HepG2 (cell line): Measurements from ENCODE around the gene PDE4C. TPM values are rescaled to one million over a fixed set of nuclear protein-coding genes. Genes with fewer than 3 reads are reported as not detected.
A peak's percentile ranks its signal among the peaks of the same experiment; 100 is the strongest.

Source experiments
- E2F5 ChIP-seq: sonication (generic); formaldehyde crosslinking; conservative IDR thresholded peaks from 2 replicates; pipeline ENCODE4 v1.4.0; 2020; ENCODE audit warnings: missing genetic modification reagents
- GFI1 ChIP-seq: sonication (generic); formaldehyde crosslinking; IDR thresholded peaks from 2 replicates; pipeline ENCODE4 v1.5.0; 2020; ENCODE audit warnings: missing genetic modification reagents, mild to moderate bottlenecking, borderline replicate concordance
- HES4 ChIP-seq: sonication (generic); formaldehyde crosslinking; IDR thresholded peaks from 2 replicates; pipeline ENCODE4 v1.9.0; 2021; ENCODE audit warnings: mild to moderate bottlenecking, missing genetic modification reagents, borderline replicate concordance
- HIVEP1 ChIP-seq: sonication (generic); formaldehyde crosslinking; IDR thresholded peaks from 2 replicates; pipeline ENCODE4 v1.4.0; 2020; ENCODE audit warnings: mild to moderate bottlenecking, missing genetic modification reagents
- IRF9 ChIP-seq: sonication (generic); formaldehyde crosslinking; IDR thresholded peaks from 2 replicates; pipeline ENCODE4 v1.8.0; 2022; ENCODE audit warnings: missing genetic modification reagents, mild to moderate bottlenecking, borderline replicate concordance
- KLF11 ChIP-seq: IDR thresholded peaks from 2 replicates; pipeline ENCODE4 v1.6.1; 2016; ENCODE audit warnings: missing compliant biosample characterization
- KLF12 ChIP-seq: sonication (generic); formaldehyde crosslinking; IDR thresholded peaks from 2 replicates; pipeline ENCODE4 v1.4.0; 2020; ENCODE audit warnings: missing genetic modification reagents, borderline replicate concordance
- KMT2B ChIP-seq: IDR thresholded peaks from 2 replicates; pipeline ENCODE4 v1.6.1; 2016; ENCODE audit warnings: missing genetic modification reagents, missing compliant biosample characterization
- PHF8 ChIP-seq: sonication (generic); formaldehyde crosslinking; IDR thresholded peaks from 2 replicates; pipeline ENCODE4 v1.5.0; 2020; ENCODE audit warnings: missing genetic modification reagents
- SNAI1 ChIP-seq: sonication (generic); formaldehyde crosslinking; IDR thresholded peaks from 2 replicates; pipeline ENCODE4 v1.5.0; 2020; ENCODE audit warnings: mild to moderate bottlenecking, missing genetic modification reagents, borderline replicate concordance
- XBP1 ChIP-seq: sonication (generic); formaldehyde crosslinking; IDR thresholded peaks from 2 replicates; pipeline ENCODE4 v1.5.0; 2020; ENCODE audit warnings: missing genetic modification reagents
- ZFP62 ChIP-seq: sonication (generic); formaldehyde crosslinking; IDR thresholded peaks from 2 replicates; pipeline ENCODE4 v1.4.0; 2020; ENCODE audit warnings: missing genetic modification reagents
- ZNF230 ChIP-seq: sonication (generic); formaldehyde crosslinking; IDR thresholded peaks from 2 replicates; pipeline ENCODE4 v1.4.0; 2020; ENCODE audit warnings: mild to moderate bottlenecking, missing genetic modification reagents
- ZNF234 ChIP-seq: sonication (generic); formaldehyde crosslinking; conservative IDR thresholded peaks from 2 replicates; pipeline ENCODE4 v1.5.1; 2020; ENCODE audit warnings: mild to moderate bottlenecking, missing genetic modification reagents
- ZNF274 ChIP-seq: sonication (generic); formaldehyde crosslinking; IDR thresholded peaks from 2 replicates; pipeline ENCODE4 v1.5.1; 2020; ENCODE audit warnings: mild to moderate bottlenecking, missing genetic modification reagents
- ZNF446 ChIP-seq: sonication (generic); formaldehyde crosslinking; IDR thresholded peaks from 2 replicates; pipeline ENCODE4 v1.5.0; 2020; ENCODE audit warnings: mild to moderate bottlenecking, missing genetic modification reagents
- polyA plus RNA-seq, 8 experiments: library from polyadenylated mRNA; depleted of rRNA in 3 of 8; stranded (reverse) in 7 of 8; unstranded in 1 of 8; fragments of >200 nt; fragmentation: Illumina TruSeq in 4 of 8; extraction: Trizol in 4 of 8; gene quantifications; 2 replicates each; pipeline versions ENCODE4 v1.2.1 to v1.2.3, GENCODE V29; 2011 to 2016; ENCODE audit warnings: low read depth in 4 of 8, missing spikeins in 1 of 8, mixed read lengths in 1 of 8; ENCODE audit not compliant: insufficient read depth in 1 of 8
- total RNA-seq, 5 experiments: library from RNA; depleted of rRNA; stranded (reverse); fragments of >200 nt; fragmentation: Illumina TruSeq; extraction: Trizol; gene quantifications; 2 replicates each; pipeline ENCODE4 v1.2.3, GENCODE V29; 2016; ENCODE audit warnings: low read depth in 1 of 5
- TF ChIP-seq, protein P1 (sequence below): sonication (generic); formaldehyde crosslinking; IDR thresholded peaks from 2 replicates; pipeline ENCODE4 v1.4.0; 2020; ENCODE audit warnings: mild to moderate bottlenecking, missing genetic modification reagents
- TF ChIP-seq, protein P2 (sequence below): sonication (generic); formaldehyde crosslinking; IDR thresholded peaks from 2 replicates; pipeline ENCODE4 v1.5.0; 2020; ENCODE audit warnings: mild to moderate bottlenecking, missing genetic modification reagents, borderline replicate concordance
- TF ChIP-seq, protein P3 (sequence below): sonication (generic); formaldehyde crosslinking; IDR thresholded peaks from 2 replicates; pipeline ENCODE4 v1.8.0; 2022; ENCODE audit warnings: missing genetic modification reagents, low read depth, mild to moderate bottlenecking, borderline replicate concordance
- TF ChIP-seq, protein P4 (sequence below): sonication (generic); formaldehyde crosslinking; IDR thresholded peaks from 2 replicates; pipeline ENCODE4 v1.4.0; 2020; ENCODE audit warnings: missing genetic modification reagents

Gene PDE4C
- total and polyA plus RNA-seq, 2 of the 13 experiments (the other 11 are each of a cell fraction or from before 2014, with no cell fraction given): 1.4 to 14.0 TPM

DNA sequence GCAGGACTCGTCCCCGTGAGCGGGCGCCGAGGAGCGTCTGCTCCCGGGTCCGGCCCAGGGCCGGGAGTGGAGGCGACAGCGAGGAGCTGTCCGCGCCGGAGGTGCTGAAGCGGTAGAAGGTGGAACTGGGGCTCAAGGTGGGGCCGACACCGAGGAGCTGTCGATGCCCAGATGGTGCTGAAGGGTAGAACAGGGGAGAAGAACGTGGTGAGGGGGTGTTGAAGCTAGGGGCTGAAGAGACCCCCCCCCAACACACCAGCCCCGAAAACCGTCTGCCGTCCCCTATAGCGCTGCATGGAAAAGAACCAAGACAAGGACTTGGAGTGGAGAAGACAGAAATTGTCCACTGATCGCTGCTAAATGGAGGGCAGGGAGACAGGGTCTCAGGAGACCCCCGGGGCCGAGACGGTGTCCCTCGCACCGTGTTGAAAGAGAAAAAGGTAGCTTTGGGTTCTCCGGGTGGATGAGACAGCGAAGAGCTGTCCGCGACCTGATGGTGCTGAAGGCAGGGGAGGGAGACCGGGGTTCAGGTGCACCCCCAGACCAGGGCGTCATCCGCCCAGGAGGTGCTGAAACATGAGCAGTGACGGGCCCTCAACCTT is 7.1 kb upstream of the PDE4C start (continued):
- peak; percentile 67 for TF ChIP-seq E2F5 (CRISPR knock-in tag)
- TF ChIP-seq, protein P1, sequence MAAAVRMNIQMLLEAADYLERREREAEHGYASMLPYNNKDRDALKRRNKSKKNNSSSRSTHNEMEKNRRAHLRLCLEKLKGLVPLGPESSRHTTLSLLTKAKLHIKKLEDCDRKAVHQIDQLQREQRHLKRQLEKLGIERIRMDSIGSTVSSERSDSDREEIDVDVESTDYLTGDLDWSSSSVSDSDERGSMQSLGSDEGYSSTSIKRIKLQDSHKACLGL (CRISPR knock-in tag): peak; percentile 90
- TF ChIP-seq, protein P2, sequence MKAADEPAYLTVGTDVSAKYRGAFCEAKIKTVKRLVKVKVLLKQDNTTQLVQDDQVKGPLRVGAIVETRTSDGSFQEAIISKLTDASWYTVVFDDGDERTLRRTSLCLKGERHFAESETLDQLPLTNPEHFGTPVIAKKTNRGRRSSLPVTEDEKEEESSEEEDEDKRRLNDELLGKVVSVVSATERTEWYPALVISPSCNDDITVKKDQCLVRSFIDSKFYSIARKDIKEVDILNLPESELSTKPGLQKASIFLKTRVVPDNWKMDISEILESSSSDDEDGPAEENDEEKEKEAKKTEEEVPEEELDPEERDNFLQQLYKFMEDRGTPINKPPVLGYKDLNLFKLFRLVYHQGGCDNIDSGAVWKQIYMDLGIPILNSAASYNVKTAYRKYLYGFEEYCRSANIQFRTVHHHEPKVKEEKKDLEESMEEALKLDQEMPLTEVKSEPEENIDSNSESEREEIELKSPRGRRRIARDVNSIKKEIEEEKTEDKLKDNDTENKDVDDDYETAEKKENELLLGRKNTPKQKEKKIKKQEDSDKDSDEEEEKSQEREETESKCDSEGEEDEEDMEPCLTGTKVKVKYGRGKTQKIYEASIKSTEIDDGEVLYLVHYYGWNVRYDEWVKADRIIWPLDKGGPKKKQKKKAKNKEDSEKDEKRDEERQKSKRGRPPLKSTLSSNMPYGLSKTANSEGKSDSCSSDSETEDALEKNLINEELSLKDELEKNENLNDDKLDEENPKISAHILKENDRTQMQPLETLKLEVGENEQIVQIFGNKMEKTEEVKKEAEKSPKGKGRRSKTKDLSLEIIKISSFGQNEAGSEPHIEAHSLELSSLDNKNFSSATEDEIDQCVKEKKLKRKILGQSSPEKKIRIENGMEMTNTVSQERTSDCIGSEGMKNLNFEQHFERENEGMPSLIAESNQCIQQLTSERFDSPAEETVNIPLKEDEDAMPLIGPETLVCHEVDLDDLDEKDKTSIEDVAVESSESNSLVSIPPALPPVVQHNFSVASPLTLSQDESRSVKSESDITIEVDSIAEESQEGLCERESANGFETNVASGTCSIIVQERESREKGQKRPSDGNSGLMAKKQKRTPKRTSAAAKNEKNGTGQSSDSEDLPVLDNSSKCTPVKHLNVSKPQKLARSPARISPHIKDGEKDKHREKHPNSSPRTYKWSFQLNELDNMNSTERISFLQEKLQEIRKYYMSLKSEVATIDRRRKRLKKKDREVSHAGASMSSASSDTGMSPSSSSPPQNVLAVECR (CRISPR knock-in tag): peak; percentile 89
- TF ChIP-seq, protein P3, sequence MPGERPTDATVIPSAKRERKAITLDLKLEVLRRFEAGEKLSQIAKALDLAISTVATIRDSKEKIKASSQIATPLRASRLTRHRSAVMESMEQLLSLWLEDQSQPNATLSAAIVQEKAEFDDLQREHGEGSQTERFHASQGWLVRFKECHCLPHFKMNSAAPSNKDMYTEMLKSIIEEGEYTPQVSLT (CRISPR knock-in tag): 0 out of 2 replicates have a peak, but pooled peaks have one; percentile 60
- peak; percentile 98 for TF ChIP-seq KLF11 (CRISPR knock-in tag)
- peak; percentile 85 for TF ChIP-seq ZNF446 (CRISPR knock-in tag)
- peak; percentile 94 for TF ChIP-seq SNAI1 (CRISPR knock-in tag)
- 0 out of 2 replicates have a peak, but pooled peaks have one; percentile 61 for TF ChIP-seq ZNF234
- TF ChIP-seq KMT2B: peak; percentile 86
- TF ChIP-seq IRF9 (CRISPR knock-in tag): peak; percentile 61; the same call in 1 of the 2 replicates
- TF ChIP-seq ZFP62 (CRISPR knock-in tag): no peak
- peak; percentile 95; the same call in 1 of the 2 replicates for TF ChIP-seq ZNF274 (CRISPR knock-in tag)
- peak; percentile 82 for TF ChIP-seq XBP1 (CRISPR knock-in tag)
- TF ChIP-seq ZNF230 (CRISPR knock-in tag): peak; percentile 83; the same call in 1 of the 2 replicates
- peak; percentile 94 for TF ChIP-seq KLF12 (CRISPR knock-in tag)
- TF ChIP-seq, protein P4, sequence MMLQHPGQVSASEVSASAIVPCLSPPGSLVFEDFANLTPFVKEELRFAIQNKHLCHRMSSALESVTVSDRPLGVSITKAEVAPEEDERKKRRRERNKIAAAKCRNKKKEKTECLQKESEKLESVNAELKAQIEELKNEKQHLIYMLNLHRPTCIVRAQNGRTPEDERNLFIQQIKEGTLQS (CRISPR knock-in tag): peak; percentile 67; the same call in 1 of the 2 replicates
- no peak; the same call in 1 of the 2 replicates for TF ChIP-seq PHF8 (CRISPR knock-in tag)
- 0 out of 2 replicates have a peak, but pooled peaks have one; percentile 51 for TF ChIP-seq HIVEP1 (CRISPR knock-in tag)
- TF ChIP-seq GFI1 (CRISPR knock-in tag): peak; percentile 72; the same call in 1 of the 2 replicates
- TF ChIP-seq HES4 (CRISPR knock-in tag): peak; percentile 86
